HG03354 (cell line): ENCODE data around the gene ZBTB16.

Experiments
- ATAC-seq: cut with Tn5 transposase; IDR thresholded peaks from one replicate; pipeline ENCODE4 v1.9.1; 2021; ENCODE audit warnings: mild to moderate bottlenecking; ENCODE audit not compliant: unreplicated experiment, poor library complexity, severe bottlenecking

The ZBTB16 gene

DNA sequence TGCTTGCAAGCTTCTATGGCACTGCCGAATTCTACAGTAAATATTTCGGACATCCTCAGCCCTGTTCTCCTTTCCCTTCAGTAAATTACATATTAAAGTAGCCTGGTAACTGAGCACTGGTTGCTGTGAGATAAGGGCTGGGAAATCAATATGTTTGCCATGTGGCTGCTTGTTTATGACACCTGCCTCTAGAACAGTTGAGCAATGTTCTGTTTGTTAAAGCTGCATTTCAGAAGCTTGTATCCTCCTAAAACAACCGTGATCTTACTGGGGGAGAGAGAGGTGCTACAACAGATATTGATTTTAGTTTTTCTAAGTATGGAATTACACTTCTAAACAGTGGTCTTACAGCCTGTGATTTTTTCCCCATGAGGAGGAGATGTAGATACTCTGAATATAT is 39.4 kb downstream of the ZBTB16 start:
- no peak for ATAC-seq

DNA sequence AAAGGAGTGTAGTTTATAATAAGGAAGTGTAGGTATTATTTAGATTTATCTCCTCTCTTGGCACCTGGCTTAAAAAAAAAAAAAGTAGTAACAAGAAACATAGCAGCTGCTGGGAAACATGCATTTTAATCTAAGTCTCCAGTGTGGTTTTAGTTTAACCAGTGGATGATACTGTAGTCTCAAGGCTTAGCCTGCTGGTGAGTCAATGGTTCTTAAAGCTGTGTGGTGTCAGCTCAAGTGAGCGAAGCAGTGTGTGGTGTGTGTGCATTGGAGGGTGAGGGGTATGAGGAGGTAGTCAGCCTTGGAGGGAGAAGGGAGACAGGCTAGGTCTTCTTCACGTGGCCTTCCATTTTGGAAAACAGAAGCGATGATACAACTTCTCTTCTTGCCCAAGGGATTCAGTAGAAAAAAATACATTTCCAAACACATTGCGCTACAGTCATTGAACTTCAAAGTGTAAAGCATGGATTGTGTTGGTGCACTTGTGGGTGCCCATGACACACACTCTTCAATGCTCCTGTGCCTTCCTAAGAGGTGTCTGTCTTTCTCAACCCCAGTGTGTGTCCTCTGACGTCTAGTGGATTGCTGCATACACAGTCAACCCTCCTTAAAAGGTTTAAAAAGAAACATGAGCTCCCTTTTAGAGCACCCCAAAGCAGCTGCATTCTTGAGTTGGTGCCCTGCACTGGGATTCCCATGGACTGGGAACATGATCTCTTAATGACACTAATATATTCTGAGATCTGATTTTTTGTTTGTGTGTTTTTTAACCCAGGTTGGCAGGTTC is 40.1 kb downstream of the ZBTB16 start:
- ATAC-seq: no peak

DNA sequence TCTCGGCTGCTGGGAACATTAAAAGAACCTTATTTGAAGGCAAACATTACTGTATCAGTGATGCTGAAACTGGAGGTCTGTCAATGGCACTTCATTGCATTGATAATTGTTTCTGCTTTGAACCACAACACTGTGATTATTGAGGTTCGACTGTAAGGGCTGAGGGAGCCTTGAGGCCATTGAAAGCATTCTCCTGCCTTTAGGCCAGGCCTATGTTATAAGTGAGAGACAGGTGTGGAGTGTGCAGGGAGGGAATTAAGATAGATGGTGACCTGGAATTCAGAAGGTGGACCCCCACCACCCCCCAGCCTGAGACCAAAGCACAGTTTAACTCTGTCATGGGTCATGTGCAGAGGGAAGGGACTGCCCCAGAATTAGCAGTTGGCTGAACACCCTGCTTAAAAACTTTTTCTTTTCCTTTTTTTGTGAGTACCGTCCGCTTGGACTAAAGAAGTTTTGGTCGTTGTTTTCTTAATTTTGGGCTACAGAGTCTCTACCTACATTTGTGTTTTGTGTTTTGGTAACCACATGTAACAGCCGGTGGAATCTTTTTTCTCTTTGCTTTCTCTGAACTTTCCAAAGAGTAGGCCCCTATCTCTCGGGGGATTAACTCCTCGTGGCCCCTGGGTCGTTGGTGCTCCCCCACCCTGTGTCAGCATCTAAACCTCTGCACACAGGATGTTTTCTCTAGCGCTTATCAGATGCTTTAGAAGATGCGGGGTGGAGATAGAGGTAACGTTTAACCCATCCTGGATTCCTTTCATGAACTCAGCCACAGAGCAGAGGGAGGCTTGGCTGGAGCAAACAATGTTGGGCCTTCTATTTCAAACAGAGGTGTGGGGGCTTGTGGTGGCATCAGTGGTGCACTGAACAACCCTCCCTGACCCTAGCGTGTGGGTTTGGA is 43.7 kb downstream of the ZBTB16 start:
- ATAC-seq: no peak

DNA sequence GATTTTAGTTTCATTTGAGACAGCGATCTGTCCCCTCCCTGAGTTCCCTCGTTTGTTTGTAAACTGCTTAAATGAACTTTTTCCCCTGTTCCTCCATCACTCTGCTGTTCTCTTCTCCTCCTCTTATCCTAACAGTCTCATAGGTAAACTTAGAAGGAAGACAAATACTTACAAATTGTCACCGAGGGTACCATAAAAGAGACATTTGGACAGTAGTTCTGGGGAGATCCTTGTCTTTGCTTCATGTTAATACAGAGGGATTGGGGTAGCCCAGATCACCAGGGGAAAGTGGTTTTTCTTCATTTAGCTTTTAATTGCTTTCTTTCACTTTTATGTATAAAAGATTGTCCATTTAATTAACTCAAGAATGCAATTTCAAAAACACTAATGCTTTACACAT is 46.1 kb downstream of the ZBTB16 start:
- no peak for ATAC-seq

DNA sequence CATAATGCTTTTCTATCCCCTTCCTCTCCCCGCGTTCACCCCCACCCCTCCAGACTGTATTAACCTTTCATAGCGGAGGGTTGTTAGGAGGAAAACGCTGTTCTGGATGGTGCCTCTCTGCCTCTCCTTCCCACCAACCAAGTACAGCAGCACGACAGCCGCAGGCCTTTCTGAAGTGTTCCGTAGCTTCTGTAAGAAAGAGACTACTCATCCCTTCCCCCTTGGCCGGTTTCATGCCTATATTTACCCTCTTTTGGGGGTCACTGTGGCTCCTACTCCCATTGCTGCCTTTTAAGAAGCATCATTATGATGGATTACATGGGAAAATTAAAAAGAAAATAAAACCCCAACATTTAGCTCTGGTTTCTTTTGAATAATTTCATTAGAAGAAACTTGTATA is 46.5 kb downstream of the ZBTB16 start:
- no peak for ATAC-seq

- ATAC-seq: no peak
These were observed 47.5 kb downstream of the ZBTB16 start for GRCh38 chr11:114106986-114107385.

DNA sequence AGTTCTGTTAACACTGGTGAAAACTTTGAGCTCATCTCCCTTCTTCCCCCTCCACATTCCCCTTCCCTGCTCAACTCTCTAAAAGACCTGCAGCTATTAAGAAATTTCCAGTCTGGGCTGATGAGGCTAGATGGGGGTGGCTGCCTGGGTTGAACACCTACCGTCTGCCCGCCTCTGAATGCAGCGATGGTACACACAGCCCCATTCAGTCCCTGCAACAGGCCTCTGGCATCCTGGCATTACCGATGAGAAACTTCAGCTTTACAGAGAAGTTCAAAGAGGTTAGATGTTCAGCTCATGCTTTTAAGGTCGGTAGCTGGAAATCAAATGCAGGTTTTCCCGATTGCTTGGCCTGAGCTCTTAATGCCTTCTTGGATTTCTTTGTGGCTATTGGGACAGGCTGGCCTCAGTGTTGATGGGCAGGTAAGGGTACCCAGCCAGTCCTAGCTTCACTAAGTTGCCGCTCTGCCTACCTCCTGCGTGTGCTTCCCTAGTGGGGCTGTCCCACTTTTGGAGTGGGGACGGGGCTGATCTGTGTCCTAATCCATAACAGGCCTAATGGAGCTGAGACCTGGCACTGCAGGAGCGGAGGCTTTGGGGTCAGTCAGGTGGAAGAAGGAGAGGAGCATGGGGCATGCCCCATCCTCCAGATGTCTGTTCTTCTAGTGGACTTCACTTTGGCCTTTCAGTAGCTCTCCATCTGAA is 49.1 kb downstream of the ZBTB16 start:
- ATAC-seq: no peak

DNA sequence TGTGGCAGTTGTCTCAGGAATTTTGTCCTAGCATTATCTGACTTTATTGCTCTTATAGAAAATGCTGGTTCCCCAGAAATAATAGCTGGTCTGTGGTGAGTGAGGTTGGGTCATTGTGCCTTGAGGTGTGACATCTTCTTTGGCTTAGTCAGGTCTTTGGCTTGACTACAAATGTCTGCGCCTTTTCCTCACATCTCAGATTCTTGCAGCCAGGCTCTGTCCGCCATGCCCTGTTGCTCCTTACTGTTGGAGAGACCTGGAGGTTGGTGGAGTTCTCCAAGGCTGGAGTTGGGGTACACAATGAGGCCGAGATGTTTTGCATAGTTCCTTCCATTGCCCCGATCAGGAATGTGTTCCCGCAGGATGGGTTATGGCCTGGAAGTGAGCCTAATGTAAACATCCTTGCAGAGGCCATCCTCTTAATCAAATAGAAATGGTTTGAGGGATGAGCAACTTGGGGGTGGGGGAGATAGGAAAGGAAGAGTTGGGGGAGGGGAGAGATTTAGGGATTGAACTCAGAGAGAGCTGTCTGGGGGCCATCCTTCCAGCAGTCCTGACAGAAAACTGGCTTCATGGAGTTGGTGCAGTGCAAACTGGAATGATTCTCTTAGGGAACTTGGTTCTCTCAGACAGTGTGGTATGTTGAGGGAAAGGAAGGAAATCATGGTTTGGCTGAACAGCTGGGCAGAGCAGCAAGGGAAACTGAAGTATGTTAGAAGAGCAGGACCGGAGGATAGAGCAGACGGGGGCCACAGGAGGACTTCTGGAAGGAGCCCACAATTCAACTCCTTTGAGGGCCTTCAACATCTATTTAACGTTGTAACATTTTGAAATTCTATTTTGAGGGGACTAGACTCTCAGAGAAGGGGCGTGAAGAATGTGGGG is 49.9 kb downstream of the ZBTB16 start:
- no peak for ATAC-seq

DNA sequence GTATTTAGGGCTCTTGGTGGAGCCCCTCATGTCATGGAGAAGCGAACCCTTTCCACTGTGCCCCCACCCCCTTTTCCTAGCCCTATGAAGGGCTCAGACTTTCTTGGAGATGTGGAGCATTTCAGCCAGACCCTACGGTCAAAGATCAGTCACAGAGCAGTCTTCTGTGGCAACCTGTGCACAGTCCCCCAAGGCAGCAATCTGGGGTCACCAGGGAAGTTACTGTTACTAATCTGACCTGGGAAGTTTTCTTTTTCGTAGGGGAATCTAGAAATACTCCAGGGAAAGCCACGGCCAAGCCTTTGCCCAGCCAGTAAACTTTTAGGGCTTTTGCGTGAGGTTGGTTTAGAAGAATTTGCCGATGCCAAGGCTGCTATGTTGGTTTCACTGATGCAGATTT is 50.6 kb downstream of the ZBTB16 start:
- no peak for ATAC-seq

DNA sequence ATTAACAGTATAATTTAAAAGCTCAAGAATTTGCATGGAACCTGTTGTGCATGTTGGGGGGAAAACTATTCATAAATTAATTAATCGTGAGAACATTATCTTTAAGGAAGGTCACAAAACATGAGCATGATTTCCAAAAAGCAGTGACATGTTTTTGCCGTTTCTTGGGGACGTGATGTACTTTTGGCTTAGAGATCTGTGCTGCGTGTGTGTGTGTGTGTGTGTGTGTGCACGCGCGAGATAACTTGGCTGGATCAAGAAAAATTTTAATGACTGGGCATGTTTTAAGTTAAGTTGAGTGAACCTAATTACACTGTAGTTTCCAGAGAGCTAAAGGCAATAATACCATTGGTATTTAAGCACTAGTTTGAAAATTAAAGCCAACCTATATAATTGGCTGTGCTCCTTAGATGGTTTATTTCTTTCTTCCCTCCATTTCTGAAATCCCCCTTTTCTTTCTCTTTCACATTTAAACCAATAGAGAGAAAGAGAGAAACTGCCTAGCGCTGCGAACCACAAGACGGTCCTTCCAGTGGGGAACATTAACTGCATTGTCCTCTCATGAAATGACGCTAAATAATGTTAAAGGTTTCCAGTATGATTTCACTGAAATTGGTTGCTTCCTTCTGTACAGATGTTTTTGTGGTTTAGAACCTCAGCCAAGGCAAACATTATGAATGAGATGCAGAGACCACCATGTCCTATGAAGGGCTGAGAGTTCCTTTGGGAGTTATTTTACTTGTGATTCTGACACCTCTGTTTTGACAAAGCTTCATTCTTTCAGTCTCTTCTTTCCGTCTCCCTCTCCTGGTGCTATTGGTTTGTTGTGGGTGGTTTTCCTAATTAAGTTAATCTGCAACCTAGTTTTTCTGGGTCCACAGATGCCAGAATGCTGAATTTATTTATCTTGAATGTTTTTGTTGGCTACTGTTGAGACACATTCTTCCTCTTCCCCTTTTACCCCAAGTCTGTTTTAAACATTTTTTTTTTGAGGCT is 51.7 kb downstream of the ZBTB16 start:
- no peak for ATAC-seq

GRCh38 chr11:114115451-114115928 is 56.0 kb downstream of the ZBTB16 start:
- ATAC-seq: no peak

- no peak for ATAC-seq
These were observed 56.8 kb downstream of the ZBTB16 start for GRCh38 chr11:114116357-114116756.

GRCh38 chr11:114116800-114117199 is 57.3 kb downstream of the ZBTB16 start:
- ATAC-seq: no peak

DNA sequence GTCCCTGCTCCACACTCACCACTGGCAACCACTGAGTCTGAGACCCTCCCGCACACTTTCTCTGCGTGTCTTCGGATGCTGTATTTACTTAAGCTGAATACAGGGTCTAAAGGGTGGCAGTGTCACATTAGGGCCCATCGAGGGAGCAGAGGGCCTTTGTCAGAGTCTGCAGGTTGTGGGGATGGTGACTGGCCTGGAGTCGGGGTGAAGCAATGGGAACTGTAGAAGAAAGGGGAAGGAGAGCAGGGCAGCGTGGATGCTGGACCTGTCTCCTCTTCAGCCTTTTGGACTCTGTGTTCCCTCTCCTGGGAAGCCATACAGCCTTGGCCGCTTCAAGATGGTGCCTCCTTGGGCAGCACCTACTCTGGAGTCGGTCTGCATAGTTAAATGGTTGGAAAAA is 61.1 kb downstream of the ZBTB16 start:
- no peak for ATAC-seq

- ATAC-seq: no peak
These were observed 61.6 kb downstream of the ZBTB16 start for GRCh38 chr11:114121138-114121537.

DNA sequence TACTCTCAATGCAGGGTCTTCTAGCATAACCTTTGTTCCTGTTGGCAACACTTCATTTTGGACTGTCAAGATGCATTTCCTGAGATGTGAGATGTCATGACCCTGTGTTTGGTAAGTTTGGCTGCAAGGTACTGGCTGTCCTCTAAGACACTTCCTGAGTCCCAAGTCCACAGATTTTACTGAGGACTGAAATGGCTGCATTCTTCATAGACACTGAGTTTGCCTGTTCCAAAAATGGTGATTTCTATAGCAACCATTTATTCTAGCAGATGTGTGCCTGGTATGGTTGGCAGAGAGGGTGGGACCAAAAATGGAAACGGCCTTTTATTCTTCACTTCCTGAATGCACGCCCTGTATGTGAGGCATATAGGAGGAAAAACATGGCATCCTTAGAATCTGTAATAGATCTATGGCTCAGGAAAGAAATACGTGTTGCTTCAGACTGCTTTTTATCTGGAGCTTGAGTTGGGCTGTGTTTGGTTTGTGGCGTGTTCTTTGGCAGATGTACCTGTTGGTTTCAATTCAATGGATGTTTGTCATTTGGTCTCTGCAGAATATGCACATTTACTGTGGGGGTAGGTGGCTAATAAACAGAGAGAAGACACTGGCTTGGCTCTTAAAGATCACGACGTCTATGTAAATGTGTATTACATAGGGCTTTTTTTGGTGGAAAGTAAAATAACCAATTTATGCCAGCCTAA is 62.4 kb downstream of the ZBTB16 start:
- no peak for ATAC-seq

GRCh38 chr11:114122686-114123085 is 63.2 kb downstream of the ZBTB16 start:
- no peak for ATAC-seq
